ENCODE results near the gene RPS29.

RPS29 gene

DNA sequence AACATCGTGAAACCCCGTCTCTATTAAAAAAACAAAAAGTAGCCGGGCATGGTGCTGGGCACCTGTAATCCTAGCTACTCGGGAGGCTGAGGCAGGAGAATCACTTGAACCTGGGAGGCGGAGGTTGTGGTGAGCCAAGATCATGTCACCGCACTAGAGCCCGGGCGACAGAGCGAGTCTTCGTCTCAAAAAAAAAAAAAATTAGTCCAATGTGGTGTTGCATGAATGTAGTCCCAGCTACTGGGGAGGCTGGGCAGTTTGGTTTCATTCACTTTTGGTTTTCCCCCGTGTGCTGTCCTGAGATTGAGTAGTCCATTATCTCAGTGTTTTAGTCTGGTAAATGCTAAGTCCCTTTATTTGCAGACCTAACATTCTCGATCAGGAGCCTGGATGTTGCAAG lies 19.5 kb downstream of the RPS29 start:
- H3K27me3 ChIP-seq (replicated peaks) = no peaks in the 10 kb centered on the region
- H3K4me3 ChIP-seq (ENCODE audit: low read depth, low read length) = no peak overlapping the region
- in situ Hi-C loops (cut with HindIII; ENCODE audit: low pct_ligation_motif_present, low sequenced_read_pairs) = no loop called here
- H3K27ac ChIP-seq = no peak overlapping the region
- DNase-seq = no peak
- TF ChIP-seq, protein P1, sequence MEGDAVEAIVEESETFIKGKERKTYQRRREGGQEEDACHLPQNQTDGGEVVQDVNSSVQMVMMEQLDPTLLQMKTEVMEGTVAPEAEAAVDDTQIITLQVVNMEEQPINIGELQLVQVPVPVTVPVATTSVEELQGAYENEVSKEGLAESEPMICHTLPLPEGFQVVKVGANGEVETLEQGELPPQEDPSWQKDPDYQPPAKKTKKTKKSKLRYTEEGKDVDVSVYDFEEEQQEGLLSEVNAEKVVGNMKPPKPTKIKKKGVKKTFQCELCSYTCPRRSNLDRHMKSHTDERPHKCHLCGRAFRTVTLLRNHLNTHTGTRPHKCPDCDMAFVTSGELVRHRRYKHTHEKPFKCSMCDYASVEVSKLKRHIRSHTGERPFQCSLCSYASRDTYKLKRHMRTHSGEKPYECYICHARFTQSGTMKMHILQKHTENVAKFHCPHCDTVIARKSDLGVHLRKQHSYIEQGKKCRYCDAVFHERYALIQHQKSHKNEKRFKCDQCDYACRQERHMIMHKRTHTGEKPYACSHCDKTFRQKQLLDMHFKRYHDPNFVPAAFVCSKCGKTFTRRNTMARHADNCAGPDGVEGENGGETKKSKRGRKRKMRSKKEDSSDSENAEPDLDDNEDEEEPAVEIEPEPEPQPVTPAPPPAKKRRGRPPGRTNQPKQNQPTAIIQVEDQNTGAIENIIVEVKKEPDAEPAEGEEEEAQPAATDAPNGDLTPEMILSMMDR (IDR thresholded peaks at IDR 0.05; ENCODE audit: low read depth, low read length, missing control alignments) = no peak
- no peaks in the 10 kb centered on the region for H3K36me3 ChIP-seq (replicated peaks)

GRCh38 chr14:49559979-49560768 lies 26.0 kb downstream of the RPS29 start:
- in situ Hi-C loops (cut with HindIII; ENCODE audit: low pct_ligation_motif_present, low sequenced_read_pairs) = no loop called here
- no peak overlapping the region for H3K27ac ChIP-seq
- no peak overlapping the region for H3K4me3 ChIP-seq (ENCODE audit: low read depth, low read length)
- H3K27me3 ChIP-seq (replicated peaks) = no peaks in the 10 kb centered on the region
- H3K36me3 ChIP-seq (replicated peaks) = no peaks in the 10 kb centered on the region
- TF ChIP-seq, protein P1 (IDR thresholded peaks at IDR 0.05; ENCODE audit: low read depth, low read length, missing control alignments) = no peak
- no peak for DNase-seq

- no peak overlapping the region for H3K27ac ChIP-seq
- TF ChIP-seq, protein P1 (IDR thresholded peaks at IDR 0.05; ENCODE audit: low read depth, low read length, missing control alignments) = no peak
- no peak overlapping the region for H3K4me3 ChIP-seq (ENCODE audit: low read depth, low read length)
- no peaks in the 10 kb centered on the region for H3K27me3 ChIP-seq (replicated peaks)
- no peaks in the 10 kb centered on the region for H3K36me3 ChIP-seq (replicated peaks)
- no peak for DNase-seq
- in situ Hi-C loops (cut with HindIII; ENCODE audit: low pct_ligation_motif_present, low sequenced_read_pairs) = no loop called here
Measured at GRCh38 chr14:49553892-49554291, 32.3 kb downstream of the RPS29 start.

DNA sequence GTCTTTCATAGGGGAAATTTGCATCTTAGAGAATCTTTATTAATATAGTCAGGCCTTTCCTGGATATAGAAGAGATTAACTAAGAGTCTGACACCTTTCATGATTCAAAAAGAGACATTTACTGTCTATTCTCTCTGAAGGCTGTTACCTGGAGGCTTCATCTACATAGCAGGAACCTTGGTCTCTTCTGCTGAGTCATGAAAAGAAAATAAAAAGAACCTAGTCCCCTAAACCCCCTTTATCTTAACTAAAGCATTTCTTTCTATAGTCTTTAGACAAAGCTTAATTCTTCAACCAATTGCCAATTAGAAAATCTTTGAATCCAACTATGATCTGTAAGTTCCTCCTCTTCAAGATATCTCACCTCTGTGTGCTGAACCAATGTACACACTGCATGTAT lies 33.1 kb downstream of the RPS29 start:
- TF ChIP-seq, protein P1 (IDR thresholded peaks at IDR 0.05; ENCODE audit: low read depth, low read length, missing control alignments) = no peak
- in situ Hi-C loops (cut with HindIII; ENCODE audit: low pct_ligation_motif_present, low sequenced_read_pairs) = no loop called here

GRCh38 chr14:49551569-49551968 lies 34.6 kb downstream of the RPS29 start:
- TF ChIP-seq, protein P1 (IDR thresholded peaks at IDR 0.05; ENCODE audit: low read depth, low read length, missing control alignments) = no peak
- H3K4me3 ChIP-seq (ENCODE audit: low read depth, low read length) = no peak overlapping the region
- H3K36me3 ChIP-seq (replicated peaks) = no peaks in the 10 kb centered on the region
- no peaks in the 10 kb centered on the region for H3K27me3 ChIP-seq (replicated peaks)
- in situ Hi-C loops (cut with HindIII; ENCODE audit: low pct_ligation_motif_present, low sequenced_read_pairs) = no loop called here
- no peak overlapping the region for H3K27ac ChIP-seq
- no peak for DNase-seq

More for the DNA sequence above, 33.1 kb downstream of the RPS29 start:
- no peak for DNase-seq
- no peaks in the 10 kb centered on the region for H3K27me3 ChIP-seq (replicated peaks)
- H3K4me3 ChIP-seq (ENCODE audit: low read depth, low read length) = no peak overlapping the region
- H3K27ac ChIP-seq = no peak overlapping the region
- H3K36me3 ChIP-seq (replicated peaks) = no peaks in the 10 kb centered on the region
